H1 (cell line): ENCODE data around the gene TMEM151A. TPM values are rescaled to one million over a fixed set of nuclear protein-coding genes. Genes with fewer than 3 reads are reported as not detected.

ENCODE experiments used
- CTCF ChIA-PET: fragments of 300-600 bp; sonication (Branson Sonifier 250); formaldehyde crosslinking; loops from one replicate; lab custom pipeline; 2021; ENCODE audit not compliant: partially characterized antibody; lab: Charles Lee
- POLR2A ChIA-PET: fragments of 300-600 bp; sonication (Branson Sonifier 250); formaldehyde crosslinking; loops from one replicate; lab custom pipeline; 2021; ENCODE audit warnings: inconsistent platforms; ENCODE audit not compliant: partially characterized antibody; lab: Charles Lee
- DNase-seq, 2 experiments: peaks; one replicate each; pipeline versions ENCODE4 v3.0.0 to v3.0.0-alpha.2; 2010 to 2022; ENCODE audit warnings: low spot score in 2 of 2, low read depth in 1 of 2, mixed read lengths in 1 of 2
- FAIRE-seq: peaks from 2 replicates; lab custom pipeline; 2011; peaks lifted over from hg19 to GRCh38; lab: Jason Lieb, UNC
- H2AFZ ChIP-seq: 2 replicates; pipeline ENCODE4 v1.8.1; 2012; ENCODE audit warnings: low read length, inconsistent platforms
- H2AK5ac ChIP-seq: 2 replicates; pipeline ENCODE4 v1.6.1; 2013; ENCODE audit warnings: low read depth, low read length
- H2BK120ac ChIP-seq: replicated peaks from 2 replicates; pipeline ENCODE3; 2013; ENCODE audit warnings: low read depth, low read length, inconsistent platforms
- H2BK12ac ChIP-seq: 2 replicates; pipeline ENCODE4 v1.6.1; 2013; ENCODE audit warnings: low read depth, low read length
- H2BK15ac ChIP-seq: 2 replicates; pipeline ENCODE4 v1.6.1; 2013; ENCODE audit warnings: low read length
- H2BK20ac ChIP-seq: 2 replicates; pipeline ENCODE4 v1.6.1; 2013; ENCODE audit warnings: low read length
- H2BK5ac ChIP-seq: 2 replicates; pipeline ENCODE4 v1.6.1; 2013; ENCODE audit warnings: low read depth, low read length
- H3K14ac ChIP-seq: 2 replicates; pipeline ENCODE4 v1.6.1; 2013; ENCODE audit warnings: inconsistent platforms; ENCODE audit not compliant: insufficient read length
- H3K18ac ChIP-seq: 2 replicates; pipeline ENCODE4 v1.6.1; 2013; ENCODE audit warnings: low read length; ENCODE audit errors: extremely low read depth
- H3K23ac ChIP-seq: 2 replicates; pipeline ENCODE4 v1.6.1; 2013; ENCODE audit warnings: inconsistent platforms; ENCODE audit not compliant: insufficient read length
- H3K23me2 ChIP-seq: 2 replicates; pipeline ENCODE4 v1.6.1; 2013; ENCODE audit warnings: low read depth, low read length
- H3K27ac ChIP-seq: 2 replicates; pipeline ENCODE4 v1.6.1; 2011; ENCODE audit warnings: low read depth, low read length, inconsistent platforms
- H3K27me3 ChIP-seq, 4 experiments: replicated peaks in 1 of 4; 1 replicate in 1 of 4; 2 replicates in 3 of 4; pipeline versions ENCODE4 v1.6.1 to v1.8.1; 2011 to 2013; ENCODE audit warnings: low read length in 3 of 4, mild to moderate bottlenecking in 3 of 4, inconsistent platforms in 2 of 4, mixed read lengths in 2 of 4, moderate library complexity in 1 of 4; ENCODE audit not compliant: control insufficient read depth in 3 of 4, insufficient read depth in 3 of 4; ENCODE audit errors: extremely low read depth in 1 of 4
- H3K36me3 ChIP-seq, 4 experiments: 2 replicates each; pipeline versions ENCODE4 v1.6.1 to v1.8.1; 2011 to 2013; ENCODE audit warnings: mild to moderate bottlenecking in 4 of 4, low read length in 3 of 4, moderate library complexity in 2 of 4, control low read depth in 1 of 4, inconsistent platforms in 1 of 4; ENCODE audit not compliant: insufficient read depth in 4 of 4, control insufficient read depth in 2 of 4
- H3K4ac ChIP-seq: replicated peaks from 2 replicates; pipeline ENCODE3; 2013; ENCODE audit warnings: low read length, low read depth, mixed read lengths, inconsistent platforms; ENCODE audit not compliant: insufficient read length
- H3K4me1 ChIP-seq, 4 experiments: replicated peaks in 1 of 4; 1 replicate in 1 of 4; 2 replicates in 3 of 4; pipeline versions ENCODE4 v1.6.1 to v1.8.1; 2011 to 2013; ENCODE audit warnings: low read length in 3 of 4, inconsistent platforms in 2 of 4, mixed read lengths in 1 of 4; ENCODE audit not compliant: insufficient read depth in 4 of 4, control insufficient read depth in 3 of 4
- H3K4me2 ChIP-seq, 2 experiments: 2 replicates each; pipeline versions ENCODE4 v1.6.1 to v1.8.1; 2011 to 2013; ENCODE audit warnings: low read depth in 2 of 2, low read length in 2 of 2, control low read depth in 1 of 2, inconsistent platforms in 1 of 2, mild to moderate bottlenecking in 1 of 2; ENCODE audit not compliant: insufficient read depth in 1 of 2
- H3K4me3 ChIP-seq, 4 experiments: fragments of 200-600, 300-600 bp in 1 of 4; sonication (generic), shearing (Covaris generic), sonication (Bioruptor Twin) in 1 of 4; 2 replicates each; pipeline versions ENCODE4 v1.5.1 to v1.8.1; 2011 to 2016; ENCODE audit warnings: low read length in 4 of 4, low read depth in 3 of 4, control low read depth in 2 of 4, inconsistent platforms in 2 of 4, mild to moderate bottlenecking in 2 of 4, mixed read lengths in 1 of 4, moderate library complexity in 1 of 4; ENCODE audit not compliant: insufficient read depth in 2 of 4; ENCODE audit errors: extremely low read depth in 1 of 4
- H3K56ac ChIP-seq: replicated peaks from 2 replicates; pipeline ENCODE3; 2013; ENCODE audit warnings: low read depth, mild to moderate bottlenecking, mixed read lengths, low read length, inconsistent platforms; ENCODE audit not compliant: insufficient read length
- H3K79me1 ChIP-seq: 2 replicates; pipeline ENCODE4 v1.6.1; 2013; ENCODE audit warnings: low read depth, low read length, control low read depth
- H3K79me2 ChIP-seq, 2 experiments: 2 replicates each; pipeline versions ENCODE4 v1.6.1 to v1.8.1; 2012 to 2013; ENCODE audit warnings: low read length in 2 of 2, mild to moderate bottlenecking in 2 of 2, inconsistent platforms in 1 of 2; ENCODE audit not compliant: insufficient read depth in 2 of 2, control insufficient read depth in 1 of 2
- H3K9ac ChIP-seq, 4 experiments: replicated peaks in 1 of 4; 1 replicate in 1 of 4; 2 replicates in 3 of 4; pipeline versions ENCODE4 v1.6.1 to v1.8.1; 2011 to 2013; ENCODE audit warnings: low read depth in 3 of 4, low read length in 3 of 4, control low read depth in 2 of 4, mild to moderate bottlenecking in 2 of 4, moderate library complexity in 2 of 4, inconsistent platforms in 1 of 4; ENCODE audit errors: extremely low read depth in 1 of 4
- H3K9me3 ChIP-seq, 2 experiments: 2 replicates each; pipeline versions ENCODE4 v1.6.1 to v1.8.1; 2012 to 2013; ENCODE audit warnings: mild to moderate bottlenecking in 2 of 2, moderate library complexity in 2 of 2, control low read depth in 1 of 2, inconsistent platforms in 1 of 2, low read depth in 1 of 2, low read length in 1 of 2, mixed read lengths in 1 of 2; ENCODE audit not compliant: insufficient read depth in 2 of 2
- H4K20me1 ChIP-seq, 2 experiments: replicated peaks in 1 of 2; 2 replicates each; pipeline versions ENCODE3 to v1.8.1; 2011 to 2013; ENCODE audit warnings: inconsistent platforms in 2 of 2, low read length in 2 of 2, mild to moderate bottlenecking in 1 of 2; ENCODE audit not compliant: insufficient read depth in 2 of 2, control insufficient read depth in 1 of 2
- H4K5ac ChIP-seq: 2 replicates; pipeline ENCODE4 v1.6.1; 2013; ENCODE audit warnings: low read length, low read depth, mixed read lengths, inconsistent platforms; ENCODE audit not compliant: insufficient read length
- H4K8ac ChIP-seq: 2 replicates; pipeline ENCODE4 v1.8.0; 2013; ENCODE audit warnings: mild to moderate bottlenecking, moderate library complexity, low read length, inconsistent platforms; ENCODE audit not compliant: insufficient read depth; ENCODE audit errors: extremely low read depth
- H4K91ac ChIP-seq: replicated peaks from 2 replicates; pipeline ENCODE3; 2013; ENCODE audit warnings: low read length, mixed read lengths, inconsistent platforms; ENCODE audit not compliant: insufficient read length
- BACH1 ChIP-seq: IDR thresholded peaks from 2 replicates; pipeline ENCODE4 v1.6.1; 2012; ENCODE audit warnings: low read length, improper control_type of control experiment
- E2F6 ChIP-seq: IDR thresholded peaks from 2 replicates; pipeline ENCODE4 v1.6.1; 2012; ENCODE audit warnings: inconsistent platforms
- FOSL1 ChIP-seq: IDR thresholded peaks from 2 replicates; pipeline ENCODE4 v1.6.1; 2011; ENCODE audit warnings: mild to moderate bottlenecking, low read depth, low read length, moderate library complexity; ENCODE audit not compliant: insufficient read depth
- GABPA ChIP-seq: IDR thresholded peaks from 2 replicates; pipeline ENCODE4 v1.6.1; 2011; ENCODE audit warnings: mild to moderate bottlenecking, low read length, moderate library complexity, borderline replicate concordance; ENCODE audit not compliant: insufficient read depth
- JUN ChIP-seq: IDR thresholded peaks from 2 replicates; pipeline ENCODE4 v1.6.1; 2011; ENCODE audit warnings: low read depth, mild to moderate bottlenecking, improper control_type of control experiment, low read length
- JUND ChIP-seq: IDR thresholded peaks from 2 replicates; pipeline ENCODE4 v1.6.1; 2011; ENCODE audit warnings: mild to moderate bottlenecking, improper control_type of control experiment, low read length
- RBBP5 ChIP-seq: IDR thresholded peaks from 2 replicates; pipeline ENCODE4 v1.7.1; 2012; ENCODE audit warnings: low read depth, mild to moderate bottlenecking, inconsistent platforms, low read length, moderate library complexity, borderline replicate concordance
- SP4 ChIP-seq: IDR thresholded peaks from 2 replicates; pipeline ENCODE4 v1.6.1; 2012; ENCODE audit warnings: low read length, inconsistent platforms
- SRF ChIP-seq: IDR thresholded peaks from 2 replicates; pipeline ENCODE4 v1.6.1; 2011; ENCODE audit warnings: mild to moderate bottlenecking, low read depth, low read length, moderate library complexity
- TAF1 ChIP-seq: IDR thresholded peaks from 2 replicates; pipeline ENCODE4 v1.6.1; 2011; ENCODE audit warnings: mild to moderate bottlenecking, low read depth, low read length
- WGBS, 2 experiments: shearing (Covaris generic) in 1 of 2; methylation state at CpG; one replicate each; pipeline versions ENCODE4 v1.1.6 to v1.1.7; 2013 to 2015; ENCODE audit warnings: low lambda C conversion rate in 2 of 2, mixed read lengths in 2 of 2, inconsistent platforms in 1 of 2, low coverage in 1 of 2, missing lambda C conversion rate in 1 of 2; ENCODE audit not compliant: insufficient replicate concordance in 2 of 2, insufficient coverage in 1 of 2, insufficient read length in 1 of 2; ENCODE audit errors: extremely low coverage in 1 of 2, missing lambda C conversion rate in 1 of 2; 5-methylcytosine and 5-hydroxymethylcytosine counted together
- polyA plus RNA-seq, 7 experiments: library from polyadenylated mRNA; depleted of rRNA in 3 of 7; stranded (reverse) in 5 of 7; unstranded in 2 of 7; fragments of >200 nt in 5 of 7; fragments of 200-250 nt in 2 of 7; gene quantifications; 1 replicate in 5 of 7; 2 replicates in 1 of 7; 4 replicates in 1 of 7; pipeline versions ENCODE4 v1.2.1 to v1.2.3, GENCODE V29; 2011 to 2013; ENCODE audit warnings: missing spikeins in 2 of 7, mixed read lengths in 2 of 7
- total RNA-seq: library from RNA; stranded (reverse); fragmentation: NEBNext Ultra II Directional; extraction: Animal tissue kit (Norgen Biotek cat#: 25700); gene quantifications from 2 replicates; pipeline ENCODE4 v1.2.1, GENCODE V29; 2021
- TF ChIP-seq, protein P1 (sequence below): IDR thresholded peaks from 2 replicates; pipeline ENCODE4 v1.6.1; 2011; ENCODE audit warnings: low read depth, mild to moderate bottlenecking, low read length; ENCODE audit not compliant: insufficient read depth

TMEM151A gene
- total and polyA plus RNA-seq, 2 of the 8 experiments (the other 6 are each of a cell fraction or from before 2014, with no cell fraction given): 3.2 TPM

GRCh38 chr11:66258473-66258893 is 33.2 kb upstream of the TMEM151A start:
- Histone ChIP-seq H3K56ac (no peak overlapping the region), H2AFZ (no peak overlapping the region), H2BK120ac (no peak overlapping the region), H3K4me1 (peaks cover 0 to 5% (median 2%) of the 10 kb centered on the region in 4 experiments; a peak in 4 of 7 replicates), H2BK12ac (no peak overlapping the region), H3K14ac (no peak overlapping the region), H3K9ac (peak overlapping the region; percentile 34 to 68 (median 66); a peak in 6 of 7 replicates), H4K5ac (peak overlapping the region; percentile 79), H3K18ac (peak overlapping the region; percentile 4), H3K23me2 (peaks cover 10% of the 10 kb centered on the region), H3K79me2 (peaks cover 0 to 5% of the 10 kb centered on the region in 2 experiments; a peak in 1 of 4 replicates), H3K23ac (no peak overlapping the region), H4K20me1 (peaks cover 5 to 18% of the 10 kb centered on the region in 2 experiments), H3K27me3 (peaks cover 0 to 3% (median 0%) of the 10 kb centered on the region in 4 experiments; a peak in 1 of 7 replicates), H2BK15ac (no peak overlapping the region), H3K4me2 (peak overlapping the region; percentile 27 to 95), H3K79me1 (no peaks in the 10 kb centered on the region), H3K36me3 (peaks cover 9 to 21% (median 16%) of the 10 kb centered on the region in 4 experiments; a peak in 6 of 8 replicates), H2BK5ac (no peak overlapping the region), H2BK20ac (no peak overlapping the region), H3K27ac (no peak overlapping the region), H4K91ac (no peak overlapping the region), H2AK5ac (no peak overlapping the region), H3K9me3 (no peaks in the 10 kb centered on the region), H3K4ac (no peak overlapping the region), H3K4me3 (peak overlapping the region; percentile 49 to 92 (median 86)), H4K8ac (peak overlapping the region; percentile 86)
- TF ChIP-seq FOSL1 (no peak), SP4 (no peak), SRF (no peak), RBBP5 (0 out of 2 replicates have a peak, but pooled peaks have one; percentile 7), GABPA (0 out of 2 replicates have a peak, but pooled peaks have one; percentile 2), BACH1 (peak; percentile 26; the same call in 1 of the 2 replicates), JUND (no peak), TAF1 (peak; percentile 12; the same call in 1 of the 2 replicates), E2F6 (peak; percentile 43; the same call in 1 of the 2 replicates), JUN (no peak)
- TF ChIP-seq, protein P1, sequence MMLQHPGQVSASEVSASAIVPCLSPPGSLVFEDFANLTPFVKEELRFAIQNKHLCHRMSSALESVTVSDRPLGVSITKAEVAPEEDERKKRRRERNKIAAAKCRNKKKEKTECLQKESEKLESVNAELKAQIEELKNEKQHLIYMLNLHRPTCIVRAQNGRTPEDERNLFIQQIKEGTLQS: no peak
- ChIA-PET POLR2A (interaction anchor here (0.7 to 1.2 kb wide), 5 partner anchors 14 to 207 kb away, joined by 3 to 4 read pairs (median 3); no protein-coding TSS in a partner anchor), CTCF (interaction anchor here (0.6 to 1.4 kb wide), 7 partner anchors 8 to 304 kb away, joined by 3 to 8 read pairs (median 5); no protein-coding TSS in a partner anchor)
- DNase-seq (no peak), FAIRE-seq (no peak)
- WGBS, 2 experiments: 7% methylated on average over 27 of the region's 28 CpGs; no CpG with 5 or more reads in 1 of the 2 experiments
